GM23248 (cell line): ENCODE data around the gene CXCR5.

Experiments used
- EZH2 ChIP-seq: fragments of 200-600 bp; sonication (generic); IDR thresholded peaks from 2 replicates; pipeline ENCODE4 v1.6.1; 2018; ENCODE audit warnings: antibody characterized with exemption, mild to moderate bottlenecking; ENCODE audit not compliant: insufficient read depth, poor library complexity, severe bottlenecking
- EZH2phosphoT487 ChIP-seq: fragments of 200-600 bp; sonication (generic); IDR thresholded peaks from 2 replicates; pipeline ENCODE4 v1.6.1; 2018; ENCODE audit warnings: antibody characterized with exemption, moderate library complexity, mild to moderate bottlenecking, low read depth; ENCODE audit not compliant: insufficient read depth

DNA sequence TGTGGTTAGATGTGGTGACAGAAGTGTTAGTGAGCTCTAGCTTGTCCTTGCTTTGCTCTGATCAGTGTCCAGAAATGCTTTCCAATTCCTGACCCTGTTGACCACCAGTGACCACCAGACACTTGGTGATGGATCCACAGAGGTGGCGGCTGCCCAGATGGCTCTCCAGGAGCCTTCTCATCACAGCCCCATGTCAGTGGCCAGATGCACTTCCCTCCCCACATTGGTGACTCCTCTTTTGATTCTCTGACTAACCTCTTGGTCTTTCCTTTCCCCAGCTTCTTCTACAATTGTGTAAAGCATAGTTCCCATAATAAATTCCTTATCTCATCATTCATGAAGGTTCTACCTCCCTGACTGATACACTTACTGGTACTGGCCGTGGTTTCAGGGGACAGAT is 40.1 kb upstream of the CXCR5 start:
- TF ChIP-seq EZH2 (no peak), EZH2phosphoT487 (no peak)
